B cell (primary cell): Measurements from ENCODE around the gene UNC13C. TPM values are rescaled to one million over a fixed set of nuclear protein-coding genes. Genes with fewer than 3 reads are reported as not detected.

Experiments used
- ATAC-seq: fragments of 200-7000 bp; cut with Tn5 transposase; one replicate; pipeline ENCODE4 v1.10.0; 2021; ENCODE audit warnings: low read depth, mild to moderate bottlenecking, moderate number of reproducible peaks, moderate library complexity
- CTCF ChIA-PET: fragments of 350-600 bp; sonication (Branson Sonifier 250); formaldehyde crosslinking; loops from one replicate; lab custom pipeline; 2021; ENCODE audit warnings: antibody characterized with exemption, inconsistent platforms; lab: Charles Lee
- POLR2A ChIA-PET: fragments of 350-600 bp; sonication (Branson Sonifier 250); formaldehyde crosslinking; loops from one replicate; lab custom pipeline; 2021; ENCODE audit warnings: antibody characterized with exemption; lab: Charles Lee
- DNase-seq: peaks from one replicate; pipeline ENCODE4 v3.0.0; 2013
- H2AFZ ChIP-seq: 2 replicates; pipeline ENCODE4 v1.6.1; 2012; ENCODE audit warnings: mild to moderate bottlenecking, low read depth, low read length; ENCODE audit not compliant: insufficient read depth, poor library complexity, severe bottlenecking
- H3K27ac ChIP-seq, 2 donors: 1 replicate in 1 of 2; 2 replicates in 1 of 2; pipeline ENCODE4 v1.5.1; 2012 to 2013; ENCODE audit warnings: low read length in 2 of 2, mild to moderate bottlenecking in 2 of 2, moderate library complexity in 1 of 2
- H3K27me3 ChIP-seq, 4 experiments: fragments of 200-600 bp in 1 of 4; sonication (generic) in 1 of 4; replicated peaks in 1 of 4; 1 replicate in 2 of 4; 2 replicates in 2 of 4; pipeline versions ENCODE4 v1.6.1 to v1.7.0; 2013 to 2016; ENCODE audit warnings: low read length in 3 of 4, mild to moderate bottlenecking in 2 of 4, mixed read lengths in 1 of 4, moderate library complexity in 1 of 4; ENCODE audit not compliant: insufficient read depth in 4 of 4, control insufficient read depth in 3 of 4; ENCODE audit errors: control extremely low read depth in 1 of 4
- H3K36me3 ChIP-seq, 2 experiments: replicated peaks in 1 of 2; 1 replicate in 1 of 2; 2 replicates in 1 of 2; pipeline versions ENCODE4 v1.6.1 to v1.7.1; 2013; ENCODE audit warnings: low read length in 1 of 2; ENCODE audit not compliant: insufficient read depth in 2 of 2, control insufficient read depth in 1 of 2; ENCODE audit errors: control extremely low read depth in 1 of 2, extremely low read depth in 1 of 2
- H3K4me1 ChIP-seq, 2 donors: fragments of 200-600 bp in 1 of 2; sonication (generic) in 1 of 2; 1 replicate in 1 of 2; 2 replicates in 1 of 2; pipeline versions ENCODE4 v1.5.1 to v1.6.1; 2013 to 2017; ENCODE audit warnings: low read length in 2 of 2; ENCODE audit not compliant: control insufficient read depth in 2 of 2, insufficient read depth in 2 of 2
- H3K4me2 ChIP-seq: replicated peaks from 2 replicates; pipeline ENCODE3; 2012; ENCODE audit warnings: mild to moderate bottlenecking, low read depth, low read length; ENCODE audit not compliant: poor library complexity, severe bottlenecking
- H3K4me3 ChIP-seq, 5 experiments: fragments of 200-600 bp in 1 of 5; sonication (generic) in 1 of 5; 1 replicate in 3 of 5; 2 replicates in 2 of 5; pipeline versions ENCODE4 v1.5.1 to v1.7.0; 2011 to 2016; ENCODE audit warnings: low read length in 4 of 5, mild to moderate bottlenecking in 4 of 5, low read depth in 2 of 5, control low read depth in 1 of 5, moderate library complexity in 1 of 5; ENCODE audit not compliant: insufficient read depth in 1 of 5; ENCODE audit errors: control extremely low read depth in 1 of 5, extremely low read depth in 1 of 5
- H3K79me2 ChIP-seq: fragments of 200-600 bp; sonication (generic); one replicate; pipeline ENCODE4 v1.6.0; 2016; ENCODE audit warnings: low read length; ENCODE audit not compliant: control insufficient read depth, insufficient read depth
- H3K9ac ChIP-seq: fragments of 200-600 bp; sonication (generic); 2 replicates; pipeline ENCODE4 v1.6.1; 2017; ENCODE audit warnings: mild to moderate bottlenecking, low read length, moderate library complexity
- H3K9me3 ChIP-seq, 3 donors: one replicate each; pipeline versions ENCODE4 v1.6.1 to v1.7.1; 2013; ENCODE audit warnings: low read length in 2 of 3; ENCODE audit not compliant: control insufficient read depth in 2 of 3, insufficient read depth in 1 of 3; ENCODE audit errors: control extremely low read depth in 1 of 3
- H4K20me1 ChIP-seq: 2 replicates; pipeline ENCODE4 v1.6.0; 2012; ENCODE audit warnings: mild to moderate bottlenecking, low read length; ENCODE audit not compliant: insufficient read depth, control insufficient read depth, poor library complexity, severe bottlenecking
- H3K27ac Mint-ChIP-seq: one replicate; pipeline ENCODE4 v1.8.0; 2021; ENCODE audit warnings: mixed read lengths
- H3K27me3 Mint-ChIP-seq: one replicate; pipeline ENCODE4 v1.8.0; 2021; ENCODE audit warnings: mixed read lengths
- H3K4me1 Mint-ChIP-seq: one replicate; pipeline ENCODE4 v1.8.0; 2021; ENCODE audit warnings: mixed read lengths
- H3K4me3 Mint-ChIP-seq: one replicate; pipeline ENCODE4 v1.8.0; 2021; ENCODE audit warnings: mixed read lengths
- H3K9me3 Mint-ChIP-seq: one replicate; pipeline ENCODE4 v1.8.0; 2022; ENCODE audit warnings: mixed read lengths; ENCODE audit not compliant: insufficient read depth
- CTCF ChIP-seq: fragments of 200-600 bp; IDR thresholded peaks from one replicate; pipeline ENCODE4 v1.8.0; 2022; ENCODE audit warnings: antibody characterized with exemption, mild to moderate bottlenecking
- EZH2 ChIP-seq: IDR thresholded peaks from 2 replicates; pipeline ENCODE4 v1.6.1; 2012; ENCODE audit warnings: borderline replicate concordance, low read depth, mild to moderate bottlenecking, moderate library complexity, low read length; ENCODE audit not compliant: insufficient read depth, poor library complexity, severe bottlenecking
- WGBS: methylation state at CpG from one replicate; pipeline ENCODE4 v1.1.5; 2013; ENCODE audit warnings: missing lambda C conversion rate; ENCODE audit not compliant: insufficient coverage; 5-methylcytosine and 5-hydroxymethylcytosine counted together
- intact Hi-C: fragments of 100-400 bp; cut with micrococcal nuclease; formaldehyde crosslinking; loops from one replicate; pipeline ENCODE4 v1.10.0; 2022
- polyA plus RNA-seq: library from polyadenylated mRNA; depleted of rRNA; stranded (reverse); fragments of >200 nt; gene quantifications from 2 replicates; pipeline ENCODE4 v1.2.3, GENCODE V29; 2012
- total RNA-seq, 2 donors: library from RNA; stranded (reverse); fragments of 120-200 nt in 1 of 2; gene quantifications; 1 replicate in 1 of 2; 2 replicates in 1 of 2; pipeline versions ENCODE4 v1.2.3 to v1.2.4, GENCODE V29; 2013 to 2022

Gene UNC13C
- total and polyA plus RNA-seq, 2 donors (not counting 1 experiment from before 2014, with no cell fraction given) = not detected

- DNase-seq = no peak
- ChIA-PET CTCF (no interaction called here), POLR2A (no interaction called here)
- no peak for TF ChIP-seq CTCF
- no peak for TF ChIP-seq EZH2
- Histone ChIP-seq H3K4me2 (no peak overlapping the region), H3K9ac (no peak overlapping the region), H3K27ac (no peak overlapping the region), H3K4me3 (no peak overlapping the region), H3K4me1 (no peaks in the 10 kb centered on the region), H3K36me3 (no peaks in the 10 kb centered on the region), H4K20me1 (no peaks in the 10 kb centered on the region), H3K9me3 (no peaks in the 10 kb centered on the region), H3K79me2 (no peaks in the 10 kb centered on the region), H2AFZ (no peak overlapping the region), H3K27me3 (no peaks in the 10 kb centered on the region)
- intact Hi-C loops = no loop called here
- no peak overlapping the region for H3K27ac Mint-ChIP-seq
- H3K27me3 Mint-ChIP-seq = no peaks in the 10 kb centered on the region
- no peaks in the 10 kb centered on the region for H3K4me1 Mint-ChIP-seq
- no peak overlapping the region for H3K4me3 Mint-ChIP-seq
- ATAC-seq = no peak
- peaks cover 4% of the 10 kb centered on the region for H3K9me3 Mint-ChIP-seq
- WGBS = no CpG with 5 or more reads among the region's 2 CpGs
Measured at GRCh38 chr15:54410481-54410880, 432.2 kb downstream of the UNC13C start.

- Mint-ChIP-seq H3K27ac (no peak overlapping the region), H3K4me3 (no peak overlapping the region), H3K27me3 (no peaks in the 10 kb centered on the region), H3K4me1 (no peaks in the 10 kb centered on the region), H3K9me3 (no peaks in the 10 kb centered on the region)
- Histone ChIP-seq H3K27me3 (no peaks in the 10 kb centered on the region), H3K36me3 (no peaks in the 10 kb centered on the region), H2AFZ (no peak overlapping the region), H3K4me1 (no peaks in the 10 kb centered on the region), H3K4me2 (no peak overlapping the region), H3K79me2 (no peaks in the 10 kb centered on the region), H3K9ac (no peak overlapping the region), H3K4me3 (no peak overlapping the region), H4K20me1 (no peaks in the 10 kb centered on the region), H3K27ac (no peak overlapping the region), H3K9me3 (peaks cover 0 to 2% (median 0%) of the 10 kb centered on the region in 3 donors)
- DNase-seq (no peak), ATAC-seq (no peak)
- POLR2A ChIA-PET = no interaction called here
- CTCF ChIA-PET = no interaction called here
- TF ChIP-seq EZH2 (no peak), CTCF (no peak)
- 17% methylated on average over 1 of the region's 2 CpGs for WGBS
- intact Hi-C loops = no loop called here
Measured at GRCh38 chr15:54424171-54424570, 445.9 kb downstream of the UNC13C start.
